Heart right ventricle (tissue), 16 donors: ENCODE measurements around the gene CYSRT1. TPM values are rescaled to one million over a fixed set of nuclear protein-coding genes. Genes with fewer than 3 reads are reported as not detected.
"Not testable (repeated sequence)": the region's sequence is repeated elsewhere in the genome, so short reads cannot be mapped to it uniquely, and the experiment has no call there.

Source experiments
- ATAC-seq, 8 donors: fragments of 200-7000 bp; cut with Tn5 transposase; one replicate each; pipeline ENCODE4 v1.9.1; 2020; ENCODE audit warnings: mild to moderate bottlenecking in 8 of 8, moderate library complexity in 8 of 8, moderate number of reproducible peaks in 1 of 8
- DNase-seq, 2 donors: peaks; one replicate each; pipeline ENCODE4 v3.0.0-alpha.2; 2020
- H3K27ac ChIP-seq, 10 donors: fragments of 200-600 bp; sonication (generic) in 2 of 10; one replicate each; pipeline versions ENCODE4 v1.5.0 to v1.8.0; 2020 to 2022; ENCODE audit warnings: mild to moderate bottlenecking in 3 of 10
- H3K27me3 ChIP-seq, 7 donors: fragments of 200-600 bp; one replicate each; pipeline ENCODE4 v1.8.0; 2021 to 2022; ENCODE audit warnings: mild to moderate bottlenecking in 2 of 7
- H3K36me3 ChIP-seq, 9 donors: fragments of 200-600 bp; sonication (generic) in 1 of 9; one replicate each; pipeline versions ENCODE4 v1.5.0 to v1.8.0; 2020 to 2022; ENCODE audit warnings: mild to moderate bottlenecking in 2 of 9
- H3K4me1 ChIP-seq, 9 donors: fragments of 200-600 bp; sonication (generic) in 1 of 9; one replicate each; pipeline versions ENCODE4 v1.5.0 to v1.8.0; 2020 to 2022; ENCODE audit warnings: mild to moderate bottlenecking in 4 of 9
- H3K4me3 ChIP-seq, 10 donors: fragments of 200-600 bp; sonication (generic) in 2 of 10; one replicate each; pipeline versions ENCODE4 v1.5.0 to v1.8.0; 2020 to 2022; ENCODE audit warnings: mild to moderate bottlenecking in 7 of 10, moderate library complexity in 2 of 10
- H3K9me3 ChIP-seq, 11 donors: fragments of 200-600 bp in 10 of 11; sonication (generic) in 2 of 11; one replicate each; pipeline versions ENCODE4 v1.5.0 to v1.8.0; 2013 to 2022; ENCODE audit warnings: mild to moderate bottlenecking in 2 of 11, control low read depth in 1 of 11, moderate library complexity in 1 of 11
- WGBS, 2 donors: extraction: QIAGEN DNeasy Blood & Tissue Kit; methylation state at CpG; one replicate each; pipeline ENCODE4 v1.1.7; 2013; ENCODE audit warnings: inconsistent platforms in 1 of 2; 5-methylcytosine and 5-hydroxymethylcytosine counted together
- intact Hi-C, 10 donors: fragments of 100-400 bp; cut with DNase I; formaldehyde crosslinking; loops; one replicate each; pipeline versions ENCODE4 v1.11.1 to v1.14.2; 2022
- polyA plus RNA-seq, 2 donors: library from polyadenylated mRNA; stranded (reverse); fragments of 200-250 nt; gene quantifications; one replicate each; pipeline ENCODE4 v1.2.3, GENCODE V29; 2013
- total RNA-seq, 10 donors: library from RNA; stranded (reverse); fragmentation: NEBNext Ultra II Directional in 3 of 10; extraction: Animal tissue kit (Norgen Biotek cat#: 25700) in 3 of 10; gene quantifications; one replicate each; pipeline versions ENCODE4 v1.2.1 to v1.2.4, GENCODE V29; 2021 to 2023
- TF ChIP-seq, protein P1 (sequence below), 9 donors: fragments of 200-600 bp; sonication (generic) in 2 of 9; IDR thresholded peaks; one replicate each; pipeline versions ENCODE4 v1.5.0 to v1.8.0; 2021 to 2022; ENCODE audit warnings: antibody characterized with exemption in 9 of 9, mild to moderate bottlenecking in 5 of 9, moderate library complexity in 1 of 9
- donor health status: Arrhythmogenic right ventricular cardiomyopathy.
- donor health status: ischemic (EF 13 %, LVEDD 7.1; RV severe dilation, severe dysfunction).
- donor health status: healthy with polysubstance abuse.
- donor health status: DM: no; HTN: yes; CAD: no.
- donor health status: DM: no; HTN: no; CAD: no.
- donor health status: ischemic (EF 25% LVEDD 6.9; RV normal size, moderate dysfunction).
- donor health status: ischemic (EF 25% LVEDD 5.7; RV mildly dilated, moderate dysfunction).
- donor health status: healthy.
- donor health status: DM: yes; HTN: yes; CAD: no.
- donor health status: Ischemic cardiomyopathy.
- donor health status: ischemic (EF 35%, LVEDD 5.7; RV mildly dilated, moderate dysfunction).
- donor health status: nonischemic (EF 11% LVEDD 7.7; RV severe dilation, severe dysfunction).
- donor health status: DM: yes; HTN: yes; CAD: no.
- donor health status: PGD.
- donor health status: ischemic (EF 29% LVEDD 5.4; RV normal size, mild dysfunction).
- donor health status: nonischemic (EF 23%, LVEDD 6.1; RV moderate dilation, normal function).

CYSRT1 gene
- total and polyA plus RNA-seq, 12 donors, result 0.19 to 0.71 (median 0.37) TPM; not detected in 4

DNA sequence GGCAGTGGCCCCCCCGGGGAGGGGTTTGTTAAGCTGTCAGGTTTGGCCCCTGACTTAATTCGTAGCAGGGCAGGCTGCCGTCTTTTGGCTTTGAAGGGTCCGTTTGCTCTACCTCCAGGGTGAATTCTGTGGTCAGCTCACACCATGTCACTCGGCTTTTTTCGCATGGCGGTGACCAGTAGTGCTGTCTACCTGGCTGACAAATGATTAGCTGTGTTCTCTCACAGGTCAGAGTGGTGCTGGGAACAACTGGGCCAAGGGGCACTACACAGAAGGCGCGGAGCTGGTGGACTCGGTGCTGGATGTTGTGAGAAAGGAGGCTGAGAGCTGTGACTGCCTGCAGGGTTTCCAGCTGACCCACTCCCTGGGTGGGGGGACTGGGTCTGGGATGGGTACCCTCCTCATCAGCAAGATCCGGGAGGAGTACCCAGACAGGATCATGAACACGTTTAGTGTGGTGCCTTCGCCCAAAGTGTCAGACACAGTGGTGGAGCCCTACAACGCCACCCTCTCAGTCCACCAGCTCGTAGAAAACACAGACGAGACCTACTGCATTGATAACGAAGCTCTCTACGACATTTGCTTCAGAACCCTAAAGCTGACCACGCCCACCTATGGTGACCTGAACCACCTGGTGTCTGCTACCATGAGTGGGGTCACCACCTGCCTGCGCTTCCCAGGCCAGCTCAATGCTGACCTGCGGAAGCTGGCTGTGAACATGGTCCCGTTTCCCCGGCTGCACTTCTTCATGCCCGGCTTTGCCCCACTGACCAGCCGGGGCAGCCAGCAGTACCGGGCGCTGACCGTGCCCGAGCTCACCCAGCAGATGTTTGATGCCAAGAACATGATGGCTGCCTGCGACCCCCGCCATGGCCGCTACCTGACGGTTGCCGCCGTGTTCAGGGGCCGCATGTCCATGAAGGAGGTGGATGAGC lies 17.6 kb downstream of the CYSRT1 start:
- H3K36me3 ChIP-seq, result peaks cover 0 to 26% (median 12%) of the 10 kb centered on the region in 9 donors
- intact Hi-C loops, result loop anchor here in 1 of 10 donors (1.0 kb wide), 1 partner anchor 11 kb away; no protein-coding TSS in a partner anchor
- no peaks in the 10 kb centered on the region for H3K27me3 ChIP-seq
- ATAC-seq (no peak), DNase-seq (no peak)
- H3K4me1 ChIP-seq, result peaks cover 5 to 58% (median 41%) of the 10 kb centered on the region in 9 donors
- H3K4me3 ChIP-seq, result peak overlapping the region; percentile 56 to 97 (median 92)
- H3K27ac ChIP-seq, result peak overlapping the region; percentile 88 to 99 (median 94)
- no peaks in the 10 kb centered on the region for H3K9me3 ChIP-seq
- 66 to 67% methylated on average over 36 of the region's 36 CpGs for WGBS, 2 donors
- TF ChIP-seq, protein P1, sequence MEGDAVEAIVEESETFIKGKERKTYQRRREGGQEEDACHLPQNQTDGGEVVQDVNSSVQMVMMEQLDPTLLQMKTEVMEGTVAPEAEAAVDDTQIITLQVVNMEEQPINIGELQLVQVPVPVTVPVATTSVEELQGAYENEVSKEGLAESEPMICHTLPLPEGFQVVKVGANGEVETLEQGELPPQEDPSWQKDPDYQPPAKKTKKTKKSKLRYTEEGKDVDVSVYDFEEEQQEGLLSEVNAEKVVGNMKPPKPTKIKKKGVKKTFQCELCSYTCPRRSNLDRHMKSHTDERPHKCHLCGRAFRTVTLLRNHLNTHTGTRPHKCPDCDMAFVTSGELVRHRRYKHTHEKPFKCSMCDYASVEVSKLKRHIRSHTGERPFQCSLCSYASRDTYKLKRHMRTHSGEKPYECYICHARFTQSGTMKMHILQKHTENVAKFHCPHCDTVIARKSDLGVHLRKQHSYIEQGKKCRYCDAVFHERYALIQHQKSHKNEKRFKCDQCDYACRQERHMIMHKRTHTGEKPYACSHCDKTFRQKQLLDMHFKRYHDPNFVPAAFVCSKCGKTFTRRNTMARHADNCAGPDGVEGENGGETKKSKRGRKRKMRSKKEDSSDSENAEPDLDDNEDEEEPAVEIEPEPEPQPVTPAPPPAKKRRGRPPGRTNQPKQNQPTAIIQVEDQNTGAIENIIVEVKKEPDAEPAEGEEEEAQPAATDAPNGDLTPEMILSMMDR (IDR thresholded peaks at IDR 0.05), result no peak

DNA sequence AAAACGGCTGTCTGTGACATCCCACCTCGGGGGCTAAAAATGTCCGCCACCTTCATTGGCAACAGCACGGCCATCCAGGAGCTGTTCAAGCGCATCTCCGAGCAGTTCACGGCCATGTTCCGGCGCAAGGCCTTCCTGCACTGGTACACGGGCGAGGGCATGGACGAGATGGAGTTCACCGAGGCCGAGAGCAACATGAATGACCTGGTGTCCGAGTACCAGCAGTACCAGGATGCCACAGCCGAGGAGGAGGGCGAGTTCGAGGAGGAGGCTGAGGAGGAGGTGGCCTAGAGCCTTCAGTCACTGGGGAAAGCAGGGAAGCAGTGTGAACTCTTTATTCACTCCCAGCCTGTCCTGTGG lies 18.3 kb downstream of the CYSRT1 start:
- H3K27me3 ChIP-seq, ATAC-seq, H3K9me3 ChIP-seq, DNase-seq, intact Hi-C loops: not testable (repeated sequence)
- Histone ChIP-seq H3K27ac (peak overlapping the region in 1 of 10 donors; percentile 94), H3K4me3 (peak overlapping the region in 1 of 10 donors; percentile 94), H3K4me1 (peaks cover 5 to 54% (median 40%) of the 10 kb centered on the region in 9 donors), H3K36me3 (peaks cover 0 to 26% (median 12%) of the 10 kb centered on the region in 9 donors)
- 90% methylated on average over 18 of the region's 18 CpGs for WGBS, 2 donors

DNA sequence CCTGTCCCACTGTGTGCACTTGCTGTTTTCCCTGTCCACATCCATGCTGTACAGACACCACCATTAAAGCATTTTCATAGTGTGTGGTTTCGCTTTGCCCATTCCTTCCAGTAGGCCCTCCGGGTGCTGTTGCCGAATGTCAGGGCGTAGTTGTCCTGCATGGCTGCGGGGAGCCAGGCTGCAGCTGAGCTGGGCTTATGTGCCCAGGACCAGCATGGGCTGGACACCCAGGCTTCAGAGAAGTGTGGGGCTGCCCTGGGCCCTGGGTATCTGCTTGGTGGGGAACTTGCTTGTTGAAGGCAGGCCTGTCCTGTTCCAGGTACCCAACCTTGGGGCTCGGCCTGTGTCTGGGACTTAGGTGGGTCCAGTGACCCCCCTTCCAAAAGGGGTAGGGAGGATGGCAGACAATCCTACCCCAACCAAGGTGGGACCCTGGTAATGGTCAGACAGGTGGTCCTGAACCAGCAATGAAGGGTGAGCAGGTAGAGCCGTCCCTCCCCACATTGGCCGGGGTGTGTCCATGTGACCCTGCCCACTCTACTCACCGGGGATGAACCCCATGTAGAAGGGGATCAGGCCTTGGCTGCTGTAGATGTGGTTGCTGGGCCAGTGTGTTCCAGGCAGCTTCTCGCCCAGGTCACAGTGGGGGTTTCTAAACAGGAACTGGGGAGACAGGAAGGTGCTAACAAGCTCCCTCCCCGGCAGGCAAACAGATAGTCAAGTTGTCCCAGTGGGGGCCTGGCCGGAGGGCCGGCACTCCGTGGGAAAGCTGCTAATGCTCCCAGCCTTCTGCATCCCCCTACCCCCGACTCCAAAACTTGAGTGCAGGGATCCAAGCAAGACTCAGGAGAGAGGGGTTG lies 18.9 kb downstream of the CYSRT1 start:
- 56 to 67% methylated on average over 15 of the region's 15 CpGs for WGBS, 2 donors
- Histone ChIP-seq H3K9me3 (no peaks in the 10 kb centered on the region), H3K27me3 (no peaks in the 10 kb centered on the region), H3K27ac (no peak overlapping the region), H3K4me1 (peaks cover 5 to 48% (median 33%) of the 10 kb centered on the region in 9 donors), H3K4me3 (no peak overlapping the region), H3K36me3 (peaks cover 0 to 26% (median 12%) of the 10 kb centered on the region in 9 donors)
- TF ChIP-seq, protein P1 (IDR thresholded peaks at IDR 0.05), result no peak
- DNase-seq, result no peak
- intact Hi-C loops, result no loop called here
- ATAC-seq, result no peak

DNA sequence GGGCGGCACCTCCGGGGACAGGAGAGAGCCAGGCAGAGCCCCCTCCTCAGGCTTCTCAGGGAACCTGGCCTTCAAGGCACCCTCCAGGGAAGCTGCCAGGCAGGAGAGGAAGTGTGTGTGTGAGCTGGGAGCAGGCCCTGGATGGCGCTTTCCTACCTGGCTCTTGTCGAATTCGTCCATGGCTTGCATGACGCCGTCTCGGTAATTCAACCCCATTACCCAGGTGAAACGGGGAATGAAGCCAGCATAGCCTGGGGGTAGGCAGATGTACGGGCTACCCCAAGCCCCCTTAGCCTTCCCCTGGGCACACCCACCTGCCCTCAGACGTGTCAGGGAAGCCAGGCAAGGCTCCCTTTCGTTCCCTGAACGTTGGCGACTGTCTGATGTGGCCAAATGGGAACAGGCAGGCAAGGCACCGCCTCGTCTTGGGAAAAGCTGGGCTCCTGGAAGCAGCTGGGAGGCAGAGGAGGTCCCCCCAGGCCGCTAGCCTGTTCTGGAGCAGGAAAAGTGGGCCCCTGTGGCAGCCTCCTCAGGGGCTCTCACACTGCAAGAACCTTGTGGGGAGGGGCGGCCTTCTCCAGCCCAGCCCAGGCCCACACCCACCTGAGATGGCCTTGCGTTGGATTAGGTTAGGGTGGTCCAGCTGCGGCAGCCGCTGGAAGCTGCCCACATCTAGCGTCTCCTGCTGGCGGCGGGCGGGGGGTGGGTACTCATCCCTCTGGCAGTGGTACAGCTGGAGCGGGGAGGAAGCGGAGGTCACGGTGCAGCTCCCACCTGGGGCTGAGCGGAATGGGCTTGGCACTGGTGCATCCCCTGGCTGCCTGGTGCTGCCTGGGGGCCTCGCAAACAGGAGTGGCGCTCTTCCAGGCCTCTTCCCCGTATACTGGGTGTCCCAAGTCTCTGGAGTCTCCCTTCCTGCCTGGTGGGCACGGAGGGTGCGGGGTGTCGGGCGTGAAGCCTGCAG lies 19.8 kb downstream of the CYSRT1 start:
- H3K27me3 ChIP-seq, result no peaks in the 10 kb centered on the region
- ATAC-seq, result no peak

More for the DNA sequence above, 19.8 kb downstream of the CYSRT1 start:
- peaks cover 0 to 26% (median 12%) of the 10 kb centered on the region in 9 donors for H3K36me3 ChIP-seq
- H3K9me3 ChIP-seq, result no peaks in the 10 kb centered on the region
- no peak for DNase-seq
- intact Hi-C loops, result no loop called here
- H3K4me1 ChIP-seq, result peaks cover 4 to 42% (median 29%) of the 10 kb centered on the region in 9 donors
- no peak overlapping the region for H3K4me3 ChIP-seq
- 70 to 76% methylated on average over 36 of the region's 36 CpGs for WGBS, 2 donors
- H3K27ac ChIP-seq, result no peak overlapping the region
- TF ChIP-seq, protein P1 (IDR thresholded peaks at IDR 0.05), result no peak
